Ovary (tissue), 9 donors: Measurements from ENCODE around the gene FRY. TPM values are rescaled to one million over a fixed set of nuclear protein-coding genes. Genes with fewer than 3 reads are reported as not detected.

Experiments
- DNase-seq, 5 donors: peaks; one replicate each; pipeline ENCODE4 v3.0.0-alpha.2; 2019 to 2020
- H3K27ac ChIP-seq, 2 donors: fragments of 200-600 bp; one replicate each; pipeline versions ENCODE4 v1.5.1 to v1.8.0; 2019 to 2022
- H3K27me3 ChIP-seq: fragments of 200-600 bp; one replicate; pipeline ENCODE4 v1.8.0; 2022
- H3K36me3 ChIP-seq: fragments of 200-600 bp; sonication (generic); one replicate; pipeline ENCODE4 v1.5.1; 2019
- H3K4me1 ChIP-seq: one replicate; pipeline ENCODE4 v1.8.1; 2013; ENCODE audit warnings: mild to moderate bottlenecking, moderate library complexity; ENCODE audit not compliant: insufficient read depth
- H3K4me3 ChIP-seq: fragments of 200-600 bp; sonication (generic); one replicate; pipeline ENCODE4 v1.5.1; 2017
- H3K9me3 ChIP-seq, 2 donors: fragments of 200-600 bp in 1 of 2; sonication (generic) in 1 of 2; one replicate each; pipeline versions ENCODE4 v1.5.1 to v1.8.1; 2013 to 2019; ENCODE audit warnings: mild to moderate bottlenecking in 1 of 2, moderate library complexity in 1 of 2
- CTCF ChIP-seq, 3 donors: fragments of 450-650 bp in 2 of 3; fragments of 200-600 bp in 1 of 3; IDR thresholded peaks; one replicate each; pipeline versions ENCODE4 v1.5.1 to v1.8.0; 2016 to 2022; ENCODE audit warnings: antibody characterized with exemption in 3 of 3, mild to moderate bottlenecking in 1 of 3
- EP300 ChIP-seq: sonication (generic); formaldehyde crosslinking; IDR thresholded peaks from one replicate; pipeline ENCODE4 v1.6.1; 2017; ENCODE audit warnings: antibody characterized with exemption
- POLR2A ChIP-seq: fragments of 450-650 bp; IDR thresholded peaks from one replicate; pipeline ENCODE4 v1.6.1; 2017; ENCODE audit warnings: antibody characterized with exemption, mild to moderate bottlenecking, moderate library complexity
- WGBS, 3 donors: extraction: QIAGEN DNeasy Blood & Tissue Kit in 1 of 3; methylation state at CpG; one replicate each; pipeline versions ENCODE4 v1.1.5 to v1.1.7; 2013 to 2017; 5-methylcytosine and 5-hydroxymethylcytosine counted together
- intact Hi-C, 4 donors: fragments of 100-400 bp; cut with DNase I; formaldehyde crosslinking; loops; one replicate each; pipeline versions ENCODE4 v1.11.0 to v1.15.1; 2022 to 2023
- polyA plus RNA-seq, 2 donors: library from polyadenylated mRNA; stranded (reverse); fragments of 200-250 nt in 1 of 2; fragments of 350-450 nt in 1 of 2; fragmentation: Illumina TruSeq in 1 of 2; extraction: RNeasy Lipid Tissue Mini Kit (QIAGEN cat#74804) in 1 of 2; gene quantifications; one replicate each; pipeline ENCODE4 v1.2.3, GENCODE V29; 2013 to 2014
- total RNA-seq, 7 donors: library from RNA; depleted of rRNA in 2 of 7; stranded (reverse); fragments of >200 nt in 2 of 7; fragmentation: NEBNext Ultra II Directional in 3 of 7; extraction: Animal tissue kit (Norgen Biotek cat#: 25700) in 3 of 7; gene quantifications; one replicate each; pipeline versions ENCODE4 v1.1.0 to v1.2.4, GENCODE V29; 2016 to 2023
- donor health status: DM: no; HTN: no; CAD: no; lungs with moderate emphysema.
- donor health status: DM: no; HTN: no; CAD: no.
- donor health status: Bipolar disorder and iron deficiency.
- donor health status: DM: yes; HTN: yes; CAD: no.
- donor health status: DM: no; HTN: no; CAD: no.
- donor health status: DM: yes; HTN: yes; CAD: no.

FRY gene
- total and polyA plus RNA-seq, 9 donors, result 11.6 to 36.7 (median 19.4) TPM

GRCh38 chr13:32267836-32268439 is 236.4 kb downstream of the FRY start:
- Histone ChIP-seq H3K27ac (no peak overlapping the region), H3K4me3 (no peak overlapping the region), H3K36me3 (no peaks in the 10 kb centered on the region), H3K9me3 (no peaks in the 10 kb centered on the region), H3K4me1 (no peaks in the 10 kb centered on the region), H3K27me3 (no peaks in the 10 kb centered on the region)
- no peak for DNase-seq
- 87 to 92% (median 91%) methylated on average over 7 of the region's 7 CpGs for WGBS, 3 donors
- no peak for TF ChIP-seq POLR2A
- TF ChIP-seq EP300, result no peak
- TF ChIP-seq CTCF (IDR thresholded peaks at IDR 0.05), result no peak
- intact Hi-C loops, result no loop called here

GRCh38 chr13:32272021-32272683 is 240.6 kb downstream of the FRY start:
- H3K9me3 ChIP-seq, result no peaks in the 10 kb centered on the region
- no peak overlapping the region for H3K27ac ChIP-seq
- no peak for DNase-seq
- H3K36me3 ChIP-seq, result no peaks in the 10 kb centered on the region
- H3K4me3 ChIP-seq, result no peak overlapping the region
- no peaks in the 10 kb centered on the region for H3K4me1 ChIP-seq
- no peak for TF ChIP-seq EP300
- intact Hi-C loops, result no loop called here
- H3K27me3 ChIP-seq, result no peaks in the 10 kb centered on the region
- WGBS, 3 donors, result 83 to 89% (median 84%) methylated on average over 4 of the region's 4 CpGs

GRCh38 chr13:32277839-32278238 is 246.3 kb downstream of the FRY start:
- TF ChIP-seq EP300 (no peak), CTCF (IDR thresholded peaks at IDR 0.05) (no peak), POLR2A (no peak)
- Histone ChIP-seq H3K36me3 (no peaks in the 10 kb centered on the region), H3K4me3 (no peak overlapping the region), H3K9me3 (no peaks in the 10 kb centered on the region), H3K27ac (no peak overlapping the region), H3K27me3 (no peaks in the 10 kb centered on the region), H3K4me1 (no peaks in the 10 kb centered on the region)
- WGBS, 3 donors, result 50 to 100% (median 95%) methylated on average over 1 of the region's 1 CpG
- intact Hi-C loops, result no loop called here
- no peak for DNase-seq

- no peak for DNase-seq
- TF ChIP-seq CTCF (IDR thresholded peaks at IDR 0.05), result no peak
- no peak for TF ChIP-seq POLR2A
- no peak for TF ChIP-seq EP300
- intact Hi-C loops, result no loop called here
- no peaks in the 10 kb centered on the region for H3K4me1 ChIP-seq
- no peak overlapping the region for H3K27ac ChIP-seq
- no peaks in the 10 kb centered on the region for H3K9me3 ChIP-seq
- WGBS, 3 donors, result 77 to 89% (median 79%) methylated on average over 3 of the region's 3 CpGs
- no peaks in the 10 kb centered on the region for H3K36me3 ChIP-seq
- no peaks in the 10 kb centered on the region for H3K27me3 ChIP-seq
- H3K4me3 ChIP-seq, result no peak overlapping the region
Observed at GRCh38 chr13:32278426-32278825, 246.9 kb downstream of the FRY start.

- Histone ChIP-seq H3K27ac (no peak overlapping the region), H3K36me3 (no peaks in the 10 kb centered on the region), H3K4me3 (no peak overlapping the region), H3K4me1 (no peaks in the 10 kb centered on the region), H3K27me3 (no peaks in the 10 kb centered on the region), H3K9me3 (no peaks in the 10 kb centered on the region)
- no peak for DNase-seq
- TF ChIP-seq EP300, result no peak
- no peak for TF ChIP-seq POLR2A
- TF ChIP-seq CTCF (IDR thresholded peaks at IDR 0.05), result no peak
- WGBS, 3 donors, result 85 to 92% (median 91%) methylated on average over 1 of the region's 1 CpG
- intact Hi-C loops, result no loop called here
Observed at GRCh38 chr13:32281096-32281495, 249.5 kb downstream of the FRY start.
